A549 (cell line): ENCODE data around the gene RPS10. TPM values are rescaled to one million over a fixed set of nuclear protein-coding genes. Genes with fewer than 3 reads are reported as not detected.

ENCODE experiments used
- ATAC-seq, 2 experiments: fragments of 200-7000 bp in 1 of 2; fragments of >200 bp in 1 of 2; cut with Nextera tagmentation in 1 of 2; cut with Tn5 transposase in 1 of 2; 3 replicates each; pipeline versions ENCODE4 v1.8.0 to v1.9.1; 2018 to 2020; ENCODE audit warnings: mild to moderate bottlenecking in 1 of 2, moderate library complexity in 1 of 2
- CTCF ChIA-PET: fragments of 300-600 bp; sonication (Branson Sonifier 250); formaldehyde crosslinking; extraction: SDS; loops from one replicate; lab custom pipeline; 2021; ENCODE audit warnings: antibody characterized with exemption, inconsistent platforms; lab: Yijun Ruan, JAX
- POLR2A ChIA-PET: fragments of 350-600 bp; formaldehyde crosslinking; extraction: SDS; loops from one replicate; lab custom pipeline; 2021; ENCODE audit warnings: antibody characterized with exemption, inconsistent platforms; lab: Yijun Ruan, JAX
- DNase-seq, 2 experiments: peaks; one replicate each; pipeline versions ENCODE4 v3.0.0 to v3.0.0-alpha.2; 2011 to 2016; ENCODE audit warnings: low read depth in 1 of 2, low spot score in 1 of 2
- FAIRE-seq: peaks from 2 replicates; lab custom pipeline; 2011; peaks lifted over from hg19 to GRCh38; lab: Jason Lieb, UNC
- H3K27ac ChIP-seq, 2 experiments: fragments of >200 bp; sonication (Bioruptor Twin); formaldehyde crosslinking; 3 replicates each; pipeline ENCODE4 v1.5.1; 2016 to 2017
- H3K4me1 ChIP-seq: fragments of >200 bp; sonication (Bioruptor Twin); formaldehyde crosslinking; 3 replicates; pipeline ENCODE4 v1.6.1; 2016
- H3K4me2 ChIP-seq: fragments of >200 bp; sonication (Bioruptor Twin); formaldehyde crosslinking; 3 replicates; pipeline ENCODE4 v1.6.1; 2016
- H3K4me3 ChIP-seq: fragments of >200 bp; sonication (Bioruptor Twin); formaldehyde crosslinking; 3 replicates; pipeline ENCODE4 v1.5.1; 2016
- H3K9me3 ChIP-seq: fragments of >200 bp; sonication (Bioruptor Twin); formaldehyde crosslinking; 3 replicates; pipeline ENCODE4 v1.6.1; 2016
- BCL3 ChIP-seq: fragments of >200 bp; sonication (Bioruptor Twin); formaldehyde crosslinking; IDR thresholded peaks from 3 replicates; pipeline ENCODE4 v1.6.1; 2016
- BHLHE40 ChIP-seq: IDR thresholded peaks from 2 replicates; pipeline ENCODE4 v1.6.1; 2012; ENCODE audit warnings: low read depth, low read length, inconsistent platforms
- CBX2 ChIP-seq: fragments of 200-600 bp; sonication (generic); IDR thresholded peaks from 2 replicates; pipeline ENCODE4 v1.6.1; 2016; ENCODE audit warnings: low read depth, mild to moderate bottlenecking, borderline replicate concordance
- CEBPB ChIP-seq, 2 experiments: fragments of >200 bp in 1 of 2; sonication (Bioruptor Twin) in 1 of 2; formaldehyde crosslinking in 1 of 2; IDR thresholded peaks; 2 replicates each; pipeline ENCODE4 v1.6.1; 2012 to 2016
- CHD2 ChIP-seq: fragments of 150-350 bp; IDR thresholded peaks from 2 replicates; pipeline ENCODE4 v1.6.1; 2014; ENCODE audit warnings: low read length; ENCODE audit not compliant: partially characterized antibody
- CHD4 ChIP-seq: fragments of 200-600 bp; sonication (generic); IDR thresholded peaks from 2 replicates; pipeline ENCODE4 v1.6.1; 2016; ENCODE audit warnings: antibody characterized with exemption, mild to moderate bottlenecking, borderline replicate concordance
- EHF ChIP-seq: fragments of 250-450 bp; sonication (Bioruptor Pico); IDR thresholded peaks from 2 replicates; pipeline ENCODE4 v1.5.0; 2020; ENCODE audit warnings: mild to moderate bottlenecking
- FOSB ChIP-seq: fragments of 250-450 bp; sonication (Bioruptor Pico); IDR thresholded peaks from 2 replicates; pipeline ENCODE4 v1.5.0; 2020; ENCODE audit warnings: mild to moderate bottlenecking, moderate library complexity
- FOSL2 ChIP-seq, 2 experiments: fragments of 450-650 bp in 1 of 2; fragments of >200 bp in 1 of 2; sonication (Bioruptor Twin) in 1 of 2; formaldehyde crosslinking; IDR thresholded peaks; 2 replicates each; pipeline versions ENCODE4 v1.5.0 to v1.6.1; 2016 to 2020; ENCODE audit warnings: mild to moderate bottlenecking in 1 of 2, moderate library complexity in 1 of 2
- FOXS1 ChIP-seq: fragments of 250-450 bp; sonication (Bioruptor Pico); IDR thresholded peaks from 2 replicates; pipeline ENCODE4 v1.5.0; 2020; ENCODE audit warnings: mild to moderate bottlenecking, moderate library complexity
- GATA3 ChIP-seq: IDR thresholded peaks from 2 replicates; pipeline ENCODE4 v1.6.1; 2012; ENCODE audit warnings: borderline replicate concordance
- HES2 ChIP-seq: fragments of >200 bp; sonication (Bioruptor Twin); formaldehyde crosslinking; IDR thresholded peaks from 2 replicates; pipeline ENCODE4 v1.6.1; 2016
- HEYL ChIP-seq: fragments of 250-450 bp; sonication (Bioruptor Pico); IDR thresholded peaks from 2 replicates; pipeline ENCODE4 v1.8.0; 2021; ENCODE audit warnings: mild to moderate bottlenecking, moderate library complexity
- HMGXB4 ChIP-seq: fragments of 250-450 bp; sonication (Bioruptor Pico); IDR thresholded peaks from 2 replicates; pipeline ENCODE4 v1.5.0; 2021; ENCODE audit warnings: mild to moderate bottlenecking, moderate library complexity, borderline replicate concordance
- HOXB13 ChIP-seq: fragments of 250-450 bp; sonication (Bioruptor Pico); IDR thresholded peaks from 2 replicates; pipeline ENCODE4 v1.5.0; 2020; ENCODE audit warnings: low read depth, mild to moderate bottlenecking, moderate library complexity
- JUNB ChIP-seq: fragments of >200 bp; sonication (Bioruptor Twin); formaldehyde crosslinking; IDR thresholded peaks from 2 replicates; pipeline ENCODE4 v1.6.1; 2016
- MAX ChIP-seq: IDR thresholded peaks from 2 replicates; pipeline ENCODE4 v1.6.1; 2012
- MAZ ChIP-seq: fragments of 150-350 bp; IDR thresholded peaks from 2 replicates; pipeline ENCODE4 v1.6.1; 2014; ENCODE audit warnings: antibody characterized with exemption, low read depth, low read length, borderline replicate concordance
- NR3C1 ChIP-seq: fragments of >200 bp; sonication (Bioruptor Twin); formaldehyde crosslinking; IDR thresholded peaks from 3 replicates; pipeline ENCODE4 v1.6.1; 2017
- POLR2A ChIP-seq: IDR thresholded peaks from 2 replicates; pipeline ENCODE4 v1.6.1; 2012; ENCODE audit warnings: mild to moderate bottlenecking, low read length
- RAD21 ChIP-seq, 2 experiments: fragments of >200 bp in 1 of 2; sonication (Bioruptor Twin) in 1 of 2; formaldehyde crosslinking in 1 of 2; IDR thresholded peaks in 1 of 2; conservative IDR thresholded peaks in 1 of 2; 2 replicates in 1 of 2; 3 replicates in 1 of 2; pipeline ENCODE4 v1.6.1; 2012 to 2018; ENCODE audit warnings: inconsistent platforms in 1 of 2
- REST ChIP-seq: fragments of 200-600 bp; sonication (generic); IDR thresholded peaks from 2 replicates; pipeline ENCODE4 v1.6.1; 2016; ENCODE audit warnings: antibody characterized with exemption, mild to moderate bottlenecking, moderate library complexity
- RNF2 ChIP-seq: fragments of 200-600 bp; sonication (generic); IDR thresholded peaks from 2 replicates; pipeline ENCODE4 v1.6.1; 2016; ENCODE audit warnings: low read depth, mild to moderate bottlenecking, antibody characterized with exemption, moderate library complexity, borderline replicate concordance
- SMC3 ChIP-seq: fragments of >200 bp; sonication (Bioruptor Twin); formaldehyde crosslinking; IDR thresholded peaks from 3 replicates; pipeline ENCODE4 v1.6.1; 2018; ENCODE audit warnings: inconsistent platforms
- TFCP2L1 ChIP-seq: fragments of 250-450 bp; sonication (Bioruptor Pico); IDR thresholded peaks from 2 replicates; pipeline ENCODE4 v1.5.0; 2021; ENCODE audit warnings: mild to moderate bottlenecking
- USF2 ChIP-seq: fragments of 450-650 bp; IDR thresholded peaks from 2 replicates; pipeline ENCODE4 v1.6.1; 2014; ENCODE audit warnings: antibody characterized with exemption
- ZFP36 ChIP-seq: fragments of 450-650 bp; IDR thresholded peaks from 2 replicates; pipeline ENCODE4 v1.6.1; 2014; ENCODE audit warnings: borderline replicate concordance; ENCODE audit not compliant: partially characterized antibody
- ZNF302 ChIP-seq: fragments of 250-450 bp; sonication (Bioruptor Pico); IDR thresholded peaks from 2 replicates; pipeline ENCODE4 v1.9.0; 2021; ENCODE audit warnings: inconsistent platforms, mild to moderate bottlenecking, moderate library complexity
- WGBS: methylation state at CpG from one replicate; pipeline ENCODE4 v1.1.6; 2017; ENCODE audit errors: missing lambda C conversion rate; 5-methylcytosine and 5-hydroxymethylcytosine counted together
- polyA plus RNA-seq, 4 experiments: library from polyadenylated mRNA; depleted of rRNA in 3 of 4; stranded (reverse); fragments of >200 nt; fragmentation: RNase III in 1 of 4; extraction: RNeasy Plus Mini Kit Qiagen cat#74134 plus additional on column Dnase treatment in 1 of 4; gene quantifications; 2 replicates in 3 of 4; 3 replicates in 1 of 4; pipeline ENCODE4 v1.2.3, GENCODE V29; 2011 to 2017

The RPS10 gene
- polyA plus RNA-seq, 2 of the 4 experiments (the other 2 are of a cell fraction): 1,532 to 1,783 TPM

GRCh38 chr6:34473967-34474366, 48.1 kb upstream of the RPS10 start:
- no peak for DNase-seq
- TF ChIP-seq POLR2A (no peak), REST (no peak), HES2 (no peak), FOXS1 (CRISPR knock-in tag) (no peak)
- no peak for FAIRE-seq
- Histone ChIP-seq H3K4me1 (no peaks in the 10 kb centered on the region), H3K27ac (no peak overlapping the region), H3K4me2 (no peak overlapping the region), H3K9me3 (no peaks in the 10 kb centered on the region), H3K4me3 (no peak overlapping the region)
- no peak for ATAC-seq
- CTCF ChIA-PET: no interaction called here
- POLR2A ChIA-PET: no interaction called here
- 41% methylated on average over 1 of the region's 1 CpG for WGBS

GRCh38 chr6:34472425-34472824, 46.6 kb upstream of the RPS10 start:
- Histone ChIP-seq H3K4me3 (no peak overlapping the region), H3K4me1 (no peaks in the 10 kb centered on the region), H3K9me3 (no peaks in the 10 kb centered on the region), H3K27ac (no peak overlapping the region), H3K4me2 (no peak overlapping the region)
- CTCF ChIA-PET: interaction anchor here (0.6 kb wide), 1 partner anchor 70 kb away, joined by 3 read pairs; no protein-coding TSS in a partner anchor
- no peak for ATAC-seq
- no peak for DNase-seq
- POLR2A ChIA-PET: no interaction called here
- FAIRE-seq: no peak
- 81% methylated on average over 5 of the region's 5 CpGs for WGBS
- TF ChIP-seq RAD21 (conservative IDR thresholded peaks at IDR 0.05 in 1 of 2, IDR thresholded peaks at IDR 0.05 in 1 of 2) (no peak), BHLHE40 (no peak), TFCP2L1 (no peak), USF2 (no peak), HEYL (no peak), GATA3 (no peak), JUNB (no peak), NR3C1 (no peak), CHD4 (no peak), FOSB (CRISPR knock-in tag) (no peak), MAX (no peak), ZFP36 (no peak), MAZ (no peak), CEBPB (IDR thresholded peaks at IDR 0.05) (no peak), CHD2 (no peak)

- no peak for FAIRE-seq
- Histone ChIP-seq H3K4me3 (no peak overlapping the region), H3K27ac (no peak overlapping the region), H3K4me1 (no peaks in the 10 kb centered on the region), H3K9me3 (no peaks in the 10 kb centered on the region), H3K4me2 (no peak overlapping the region)
- DNase-seq: no peak
- no peak for ATAC-seq
- 100% methylated on average over 2 of the region's 3 CpGs for WGBS
- ChIA-PET POLR2A (no interaction called here), CTCF (interaction anchor here (1.6 kb wide), 1 partner anchor 140 kb away, joined by 4 read pairs; no protein-coding TSS in a partner anchor)
- TF ChIP-seq ZFP36 (no peak), EHF (CRISPR knock-in tag) (no peak), CHD2 (no peak), FOSL2 (IDR thresholded peaks at IDR 0.05) (no peak), FOSL2 (CRISPR knock-in tag; IDR thresholded peaks at IDR 0.05) (no peak), BCL3 (no peak), MAZ (no peak), SMC3 (no peak), ZNF302 (CRISPR knock-in tag) (no peak), HOXB13 (CRISPR knock-in tag) (no peak), HMGXB4 (no peak), RNF2 (no peak), CBX2 (no peak), CEBPB (IDR thresholded peaks at IDR 0.05) (no peak)
Measured at GRCh38 chr6:34469499-34469898, 43.6 kb upstream of the RPS10 start.
